Ovary (tissue), 10 donors: ENCODE data around the gene RTN4IP1. TPM values are rescaled to one million over a fixed set of nuclear protein-coding genes. Genes with fewer than 3 reads are reported as not detected.

Experiments
- DNase-seq, 5 donors: peaks; one replicate each; pipeline ENCODE4 v3.0.0-alpha.2; 2019 to 2020
- H3K27ac ChIP-seq, 2 donors: fragments of 200-600 bp; one replicate each; pipeline versions ENCODE4 v1.5.1 to v1.8.0; 2019 to 2022
- H3K27me3 ChIP-seq: fragments of 200-600 bp; one replicate; pipeline ENCODE4 v1.8.0; 2022
- H3K36me3 ChIP-seq: fragments of 200-600 bp; sonication (generic); one replicate; pipeline ENCODE4 v1.5.1; 2019
- H3K4me1 ChIP-seq: one replicate; pipeline ENCODE4 v1.8.1; 2013; ENCODE audit warnings: mild to moderate bottlenecking, moderate library complexity; ENCODE audit not compliant: insufficient read depth
- H3K4me3 ChIP-seq: fragments of 200-600 bp; sonication (generic); one replicate; pipeline ENCODE4 v1.5.1; 2017
- H3K9me3 ChIP-seq, 2 donors: fragments of 200-600 bp in 1 of 2; sonication (generic) in 1 of 2; one replicate each; pipeline versions ENCODE4 v1.5.1 to v1.8.1; 2013 to 2019; ENCODE audit warnings: mild to moderate bottlenecking in 1 of 2, moderate library complexity in 1 of 2
- CTCF ChIP-seq, 3 donors: fragments of 450-650 bp in 2 of 3; fragments of 200-600 bp in 1 of 3; IDR thresholded peaks; one replicate each; pipeline versions ENCODE4 v1.5.1 to v1.8.0; 2016 to 2022; ENCODE audit warnings: antibody characterized with exemption in 3 of 3, mild to moderate bottlenecking in 1 of 3
- EP300 ChIP-seq: sonication (generic); formaldehyde crosslinking; IDR thresholded peaks from one replicate; pipeline ENCODE4 v1.6.1; 2017; ENCODE audit warnings: antibody characterized with exemption
- POLR2A ChIP-seq: fragments of 450-650 bp; IDR thresholded peaks from one replicate; pipeline ENCODE4 v1.6.1; 2017; ENCODE audit warnings: antibody characterized with exemption, mild to moderate bottlenecking, moderate library complexity
- WGBS, 3 donors: extraction: QIAGEN DNeasy Blood & Tissue Kit in 1 of 3; methylation state at CpG; one replicate each; pipeline versions ENCODE4 v1.1.5 to v1.1.7; 2013 to 2017; 5-methylcytosine and 5-hydroxymethylcytosine counted together
- intact Hi-C, 4 donors: fragments of 100-400 bp; cut with DNase I; formaldehyde crosslinking; loops; one replicate each; pipeline versions ENCODE4 v1.11.0 to v1.15.1; 2022 to 2023
- long read RNA-seq, 3 donors: library from polyadenylated mRNA in 2 of 3; unstranded in 2 of 3; transcript quantifications; one replicate each; pipeline ENCODE4 v2.0.0 and lab custom pipeline, GENCODE V29; 2021 to 2026
- polyA plus RNA-seq, 2 donors: library from polyadenylated mRNA; stranded (reverse); fragments of 200-250 nt in 1 of 2; fragments of 350-450 nt in 1 of 2; fragmentation: Illumina TruSeq in 1 of 2; extraction: RNeasy Lipid Tissue Mini Kit (QIAGEN cat#74804) in 1 of 2; gene quantifications; one replicate each; pipeline ENCODE4 v1.2.3, GENCODE V29; 2013 to 2014
- total RNA-seq, 7 donors: library from RNA; depleted of rRNA in 2 of 7; stranded (reverse); fragments of >200 nt in 2 of 7; fragmentation: NEBNext Ultra II Directional in 3 of 7; extraction: Animal tissue kit (Norgen Biotek cat#: 25700) in 3 of 7; gene quantifications; one replicate each; pipeline versions ENCODE4 v1.1.0 to v1.2.4, GENCODE V29; 2016 to 2023
- donor health status: DM: no; HTN: no; CAD: no; lungs with moderate emphysema.
- donor health status: DM: no; HTN: no; CAD: no.
- donor health status: Bipolar disorder and iron deficiency.
- donor health status: DM: yes; HTN: yes; CAD: no.
- donor health status: DM: no; HTN: no; CAD: no.
- donor health status: DM: yes; HTN: yes; CAD: no.

RTN4IP1 gene
- total RNA-seq (1 to 10 TPM; 2.0 to 4.8 (median 3.0) TPM), polyA plus RNA-seq (1 to 10 TPM; 2.4 to 5.2 TPM)
- long read RNA-seq, donor 1, transcript RTN4IP1-201 (9 exons, 1,682 nt) = major isoform, 8 of 9 reads
- long read RNA-seq, donor 1, partial matches to known transcripts = 0 of 9 reads
- long read RNA-seq, donor 1, other reads (novel, unspliced or antisense) = 1 of 9 reads
- long read RNA-seq, donor 2, transcript RTN4IP1-203 (2 exons, 433 nt) = major isoform, 10 of 16 reads
- long read RNA-seq, donor 2, transcript RTN4IP1-201 (9 exons, 1,682 nt) = minor isoform, 6 of 16 reads
- long read RNA-seq, donor 2, partial matches to known transcripts = 0 of 16 reads
- long read RNA-seq, donor 2, other reads (novel, unspliced or antisense) = 0 of 16 reads
- long read RNA-seq, donor 3, partial matches to known transcripts = 0 of 3 reads
- long read RNA-seq, donor 3, other reads (novel, unspliced or antisense) = 1 of 3 reads

- no peak for TF ChIP-seq CTCF (IDR thresholded peaks at IDR 0.05)
- TF ChIP-seq POLR2A = peak; percentile 27
- TF ChIP-seq EP300 = no peak
- H3K4me1 ChIP-seq = peaks cover 3% of the 10 kb centered on the region
- WGBS, 3 donors = 0 to 1% (median 0%) methylated on average over 46 of the region's 46 CpGs
- peak within 1 kb of the TSS; percentile 54 for H3K4me3 ChIP-seq
- no peaks in the 10 kb centered on the region for H3K36me3 ChIP-seq
- DNase-seq = peak; percentile 83 to 88 (median 87)
- H3K27me3 ChIP-seq = no peaks in the 10 kb centered on the region
- intact Hi-C loops = no loop called here
- no peaks in the 10 kb centered on the region for H3K9me3 ChIP-seq
- peak within 1 kb of the TSS; percentile 17 to 45 for H3K27ac ChIP-seq
Measured at GRCh38 chr6:106629103-106629858, at the start of gene RTN4IP1, which contains the start of gene QRSL1. RTN4IP1 (minus strand) TSS chr6:106629498; CDS start chr6:106629021, 477 bp downstream. QRSL1 (plus strand) TSS chr6:106629578; CDS start chr6:106629682, 104 bp downstream.

GRCh38 chr6:106677282-106677681 is 48.0 kb upstream of the RTN4IP1 start:
- no peak overlapping the region for H3K4me3 ChIP-seq
- no peak for DNase-seq
- no peaks in the 10 kb centered on the region for H3K9me3 ChIP-seq
- 90% methylated on average over 3 of the region's 3 CpGs for WGBS, 3 donors
- no peaks in the 10 kb centered on the region for H3K4me1 ChIP-seq
- TF ChIP-seq CTCF (IDR thresholded peaks at IDR 0.05) = no peak
- no peak for TF ChIP-seq EP300
- no peak for TF ChIP-seq POLR2A
- H3K27ac ChIP-seq = no peak overlapping the region
- intact Hi-C loops = no loop called here
- H3K36me3 ChIP-seq = no peaks in the 10 kb centered on the region
- no peaks in the 10 kb centered on the region for H3K27me3 ChIP-seq

- Histone ChIP-seq H3K4me3 (no peak overlapping the region), H3K9me3 (no peaks in the 10 kb centered on the region), H3K36me3 (no peaks in the 10 kb centered on the region), H3K27me3 (no peaks in the 10 kb centered on the region), H3K4me1 (no peaks in the 10 kb centered on the region), H3K27ac (no peak overlapping the region)
- TF ChIP-seq EP300 = no peak
- TF ChIP-seq CTCF (IDR thresholded peaks at IDR 0.05) = no peak
- TF ChIP-seq POLR2A = no peak
- intact Hi-C loops = no loop called here
- DNase-seq = no peak
Measured at GRCh38 chr6:106674541-106675229, 45.4 kb upstream of the RTN4IP1 start.

GRCh38 chr6:106671651-106672050 is 42.4 kb upstream of the RTN4IP1 start:
- Histone ChIP-seq H3K36me3 (no peaks in the 10 kb centered on the region), H3K4me3 (no peak overlapping the region), H3K27ac (no peak overlapping the region), H3K4me1 (no peaks in the 10 kb centered on the region), H3K9me3 (no peaks in the 10 kb centered on the region), H3K27me3 (no peaks in the 10 kb centered on the region)
- intact Hi-C loops = no loop called here
- DNase-seq = no peak
- TF ChIP-seq POLR2A (no peak), EP300 (no peak), CTCF (IDR thresholded peaks at IDR 0.05) (no peak)
- 74 to 96% (median 80%) methylated on average over 3 of the region's 3 CpGs for WGBS, 3 donors
